Neural crest cell (in vitro differentiated cells): ENCODE data around the gene PPP2R5E. TPM values are rescaled to one million over a fixed set of nuclear protein-coding genes. Genes with fewer than 3 reads are reported as not detected.

Experiments used
- DNase-seq: peaks from one replicate; pipeline ENCODE4 v3.0.0; 2021; ENCODE audit warnings: low read depth, mixed read lengths, low spot score
- H3K27ac Mint-ChIP-seq: one replicate; pipeline ENCODE4 v1.8.0; 2021; ENCODE audit warnings: mild to moderate bottlenecking, mixed read lengths; ENCODE audit not compliant: unreplicated experiment
- H3K27me3 Mint-ChIP-seq: 2 replicates; pipeline ENCODE4 v1.8.0; 2021; ENCODE audit warnings: low read depth, mild to moderate bottlenecking, mixed read lengths
- H3K36me3 Mint-ChIP-seq: 2 replicates; pipeline ENCODE4 v1.8.0; 2021; ENCODE audit warnings: low read depth, mild to moderate bottlenecking, mixed read lengths
- H3K4me1 Mint-ChIP-seq: 2 replicates; pipeline ENCODE4 v1.8.0; 2021; ENCODE audit warnings: mixed read lengths
- H3K4me3 Mint-ChIP-seq: one replicate; pipeline ENCODE4 v1.8.0; 2021; ENCODE audit warnings: mild to moderate bottlenecking, mixed read lengths
- H3K9me3 Mint-ChIP-seq: 2 replicates; pipeline ENCODE4 v1.8.0; 2021; ENCODE audit warnings: mixed read lengths
- CTCF ChIP-seq: fragments of 200-600 bp; sonication (generic); conservative IDR thresholded peaks from 2 replicates; pipeline ENCODE4 v1.5.0; 2021; ENCODE audit warnings: antibody characterized with exemption, mild to moderate bottlenecking
- total RNA-seq: library from RNA; stranded (reverse); gene quantifications from 2 replicates; pipeline ENCODE4 v1.2.1, GENCODE V29; 2021

PPP2R5E gene
- total RNA-seq, 1 donor from 2014 or later = 67.3 TPM

DNA sequence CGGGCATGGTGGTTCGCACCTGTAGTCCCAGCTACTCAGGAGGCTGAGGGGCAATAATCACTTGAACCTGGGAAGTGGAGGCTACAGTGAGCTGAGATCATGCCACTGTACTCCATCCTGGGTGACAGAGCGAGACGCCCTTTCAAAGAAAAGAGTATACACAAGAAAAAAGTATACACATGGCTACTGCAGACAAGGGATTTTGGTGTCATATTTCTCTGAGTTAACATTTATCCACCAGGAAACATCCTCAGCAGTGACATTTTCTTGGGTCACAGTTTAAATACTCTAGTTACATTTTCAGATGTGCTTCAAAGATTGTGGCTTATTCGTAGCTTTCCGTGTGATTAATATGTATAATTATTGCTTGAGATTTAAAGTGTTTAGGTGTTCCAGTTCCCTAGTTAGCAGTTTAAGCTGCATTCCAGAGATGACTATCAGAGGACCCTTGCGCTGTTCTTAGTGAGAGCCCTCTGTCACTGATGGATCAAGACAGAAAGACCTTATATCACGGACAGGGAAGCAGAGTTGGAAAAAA is 4.7 kb upstream of the PPP2R5E start:
- Mint-ChIP-seq H3K27ac (peak overlapping the region; percentile 67), H3K9me3 (no peaks in the 10 kb centered on the region), H3K36me3 (no peaks in the 10 kb centered on the region), H3K4me1 (peaks cover 14% of the 10 kb centered on the region), H3K4me3 (peak overlapping the region; percentile 49), H3K27me3 (no peaks in the 10 kb centered on the region)
- TF ChIP-seq CTCF = no peak
- no peak for DNase-seq

- H3K4me3 Mint-ChIP-seq = peak overlapping the region; percentile 27
- H3K27ac Mint-ChIP-seq = no peak overlapping the region
- no peak for DNase-seq
- no peaks in the 10 kb centered on the region for H3K9me3 Mint-ChIP-seq
- TF ChIP-seq CTCF = no peak
- H3K27me3 Mint-ChIP-seq = no peaks in the 10 kb centered on the region
- peaks cover 30% of the 10 kb centered on the region for H3K4me1 Mint-ChIP-seq
- peaks cover 5% of the 10 kb centered on the region for H3K36me3 Mint-ChIP-seq
These were observed 2.3 kb upstream of the PPP2R5E start for GRCh38 chr14:63545431-63545830.

- H3K27ac Mint-ChIP-seq = no peak overlapping the region
These were observed 1.6 kb upstream of the PPP2R5E start for GRCh38 chr14:63544591-63545299.

DNA sequence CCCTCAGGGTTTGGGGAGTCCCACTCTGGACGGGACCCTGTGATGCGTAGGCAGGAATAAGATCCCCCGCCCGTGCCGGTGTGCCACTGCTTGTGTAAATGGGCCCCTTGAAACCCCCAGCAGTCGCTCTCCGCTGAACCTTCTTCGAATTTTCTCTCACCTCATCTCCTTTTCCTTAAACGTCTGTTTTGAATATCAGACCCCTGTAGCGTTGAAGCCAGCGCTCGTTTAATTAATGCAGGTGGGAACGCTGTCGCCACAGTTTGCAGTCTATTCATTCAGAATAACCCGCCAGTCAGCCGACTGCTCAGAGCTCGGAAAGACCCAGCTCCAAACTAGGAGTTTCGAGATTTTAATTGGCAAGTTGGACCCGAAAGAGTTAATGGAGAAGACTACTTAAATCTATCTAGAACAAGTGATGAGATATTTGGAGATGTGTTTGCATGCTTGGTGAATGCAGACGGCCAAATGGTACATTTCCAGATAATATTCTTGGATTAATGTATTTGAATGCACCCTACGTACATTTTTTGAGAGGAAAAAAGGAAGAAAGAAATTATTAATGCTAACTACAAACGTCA is 739 bp upstream of the PPP2R5E start:
- peak; percentile 8 for DNase-seq
- peak overlapping the region; percentile 52 for H3K27ac Mint-ChIP-seq
- no peaks in the 10 kb centered on the region for H3K9me3 Mint-ChIP-seq

More at GRCh38 chr14:63544591-63545299, 1.6 kb upstream of the PPP2R5E start:
- Mint-ChIP-seq H3K27me3 (no peaks in the 10 kb centered on the region), H3K4me3 (peak overlapping the region; percentile 99), H3K9me3 (no peaks in the 10 kb centered on the region), H3K4me1 (peaks cover 30% of the 10 kb centered on the region), H3K36me3 (peaks cover 5% of the 10 kb centered on the region)
- TF ChIP-seq CTCF = peak; percentile 33
- no peak for DNase-seq

More for the DNA sequence above, 739 bp upstream of the PPP2R5E start:
- Mint-ChIP-seq H3K4me1 (peaks cover 30% of the 10 kb centered on the region), H3K4me3 (peak overlapping the region; percentile 99), H3K36me3 (peaks cover 13% of the 10 kb centered on the region), H3K27me3 (no peaks in the 10 kb centered on the region)
- no peak for TF ChIP-seq CTCF
